ENCODE results near the gene PDE2A. TPM values are rescaled to one million over a fixed set of nuclear protein-coding genes. Genes with fewer than 3 reads are reported as not detected.

The PDE2A gene
- total RNA-seq (2022; extraction: Qiagen RNA extraction) = 1.3 to 2.3 TPM (median 1.9 TPM) in 5 replicates

DNA sequence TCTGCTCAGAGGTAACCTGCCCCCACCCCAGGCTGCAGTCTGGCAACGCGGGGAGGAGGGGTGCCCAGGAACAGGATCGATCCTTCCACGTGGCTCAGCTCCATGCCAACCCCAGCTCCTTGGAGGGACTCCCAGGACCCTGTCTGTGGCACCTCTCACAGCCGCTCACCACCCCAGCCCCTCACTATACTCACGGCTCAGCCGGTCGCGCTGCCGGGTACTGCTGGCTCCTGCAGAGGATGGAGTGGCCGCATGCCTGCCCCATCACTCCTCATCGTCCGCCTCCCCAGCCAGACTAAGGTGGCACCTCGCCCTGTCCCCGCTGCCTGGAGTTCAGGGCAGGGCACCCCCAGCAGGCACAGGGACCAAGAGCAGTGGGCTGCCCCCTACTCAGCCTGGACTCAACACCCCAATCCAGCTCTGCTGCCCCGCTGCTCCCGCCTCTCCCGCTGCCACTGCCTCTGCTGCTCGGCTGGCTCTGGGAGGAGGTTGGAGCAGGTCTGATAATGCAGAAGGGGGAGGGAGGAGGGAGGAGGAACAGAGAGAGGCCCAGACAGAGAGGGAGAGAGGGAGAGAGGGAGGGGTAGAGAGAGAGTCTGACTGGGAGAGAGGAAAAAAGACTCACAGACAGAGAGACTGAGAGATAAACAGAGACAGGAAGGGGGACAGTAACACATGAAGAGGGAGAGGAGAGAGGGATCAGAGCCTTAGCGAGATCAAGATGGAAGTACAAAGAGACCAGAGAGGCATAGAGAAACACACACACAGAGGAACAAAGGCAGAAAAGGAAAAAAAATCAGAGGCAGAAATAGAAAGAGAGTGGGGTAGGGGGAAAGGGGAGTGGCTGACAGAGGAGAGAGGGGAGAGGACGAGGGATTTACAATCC is at the start of gene PDE2A:
Gene PDE2A, minus strand, starts transcription at position 480 of the 886 bp plus-strand sequence. Its CDS starts 215 bp downstream, at position 265.

Other genes with a start within 250 kb of the PDE2A start
- 12.8 to 17.4 TPM (median 17.3 TPM) in 5 replicates for gene CLPB, start 239.9 kb downstream of the PDE2A start, total RNA-seq (2022; extraction: Qiagen RNA extraction)
- gene ARAP1, start 78.0 kb upstream of the PDE2A start, total RNA-seq (2022; extraction: Qiagen RNA extraction) = 24.8 to 27.4 TPM (median 26.0 TPM) in 5 replicates
- gene STARD10, start 119.6 kb upstream of the PDE2A start, total RNA-seq (2022; extraction: Qiagen RNA extraction) = 17.8 to 21.2 TPM (median 18.2 TPM) in 5 replicates
- 3.1 to 4.2 TPM (median 3.6 TPM) in 5 replicates for gene ATG16L2, start 140.0 kb upstream of the PDE2A start, total RNA-seq (2022; extraction: Qiagen RNA extraction)